Measurements from ENCODE around the gene AHCYL2. TPM values are rescaled to one million over a fixed set of nuclear protein-coding genes. Genes with fewer than 3 reads are reported as not detected.
A peak's percentile ranks its signal among the peaks of the same experiment; 100 is the strongest.

The AHCYL2 gene
- total RNA-seq, 1 experiment from 2014 or later = 17.0 TPM

GRCh38 chr7:129334473-129334872, 109.6 kb downstream of the AHCYL2 start:
- ChIA-PET RAD21 (ENCODE audit: low non-redundant PET in 1 of 2, low total read pairs in 2 of 2, uncharacterized antibody in 2 of 2, unreplicated experiment in 2 of 2) (no interaction called here), POLR2A (no interaction called here), CTCF (interaction anchor here (1.0 to 3.6 kb wide), 2 partner anchors 9 to 116 kb away, joined by 3 to 20 read pairs; no protein-coding TSS in a partner anchor)
- Histone ChIP-seq H4K20me1 (ENCODE audit: insufficient read depth) (no peaks in the 10 kb centered on the region), H3K9me2 (ENCODE audit: insufficient read depth) (no peaks in the 10 kb centered on the region), H3K4me3 (replicated peaks in 1 of 2; ENCODE audit: low read depth in 1 of 2, low read length in 2 of 2) (no peak overlapping the region), H2AFZ (ENCODE audit: low read depth, low read length, poor library complexity, severe bottlenecking) (no peak overlapping the region), H3K27ac (ENCODE audit: low read depth, low read length) (no peak overlapping the region), H3K9me3 (ENCODE audit: control insufficient read depth in 1 of 2, insufficient read depth in 1 of 2, low read depth in 1 of 2, low read length in 2 of 2) (no peaks in the 10 kb centered on the region), H3K36me3 (ENCODE audit: control insufficient read depth in 1 of 2, insufficient read depth in 2 of 2, low read length in 2 of 2) (no peaks in the 10 kb centered on the region), H3K4me2 (ENCODE audit: low read length) (no peak overlapping the region), H3K27me3 (ENCODE audit: insufficient read depth, low read length) (no peaks in the 10 kb centered on the region), H3K79me2 (ENCODE audit: insufficient read depth, low read length) (no peaks in the 10 kb centered on the region), H3K4me1 (ENCODE audit: control insufficient read depth in 1 of 2, insufficient read depth in 2 of 2, low read length in 2 of 2) (no peaks in the 10 kb centered on the region), H3K9ac (ENCODE audit: low read length) (no peak overlapping the region)
- no peak for DNase-seq (ENCODE audit: low read depth, low spot score)
- BruUV-seq (replicated peaks) = no TSS peak
- ATAC-seq = no peak; the same call in 1 of the 2 replicates
- intact Hi-C loops (cut with micrococcal nuclease) = no loop called here
- TF ChIP-seq, protein P1, sequence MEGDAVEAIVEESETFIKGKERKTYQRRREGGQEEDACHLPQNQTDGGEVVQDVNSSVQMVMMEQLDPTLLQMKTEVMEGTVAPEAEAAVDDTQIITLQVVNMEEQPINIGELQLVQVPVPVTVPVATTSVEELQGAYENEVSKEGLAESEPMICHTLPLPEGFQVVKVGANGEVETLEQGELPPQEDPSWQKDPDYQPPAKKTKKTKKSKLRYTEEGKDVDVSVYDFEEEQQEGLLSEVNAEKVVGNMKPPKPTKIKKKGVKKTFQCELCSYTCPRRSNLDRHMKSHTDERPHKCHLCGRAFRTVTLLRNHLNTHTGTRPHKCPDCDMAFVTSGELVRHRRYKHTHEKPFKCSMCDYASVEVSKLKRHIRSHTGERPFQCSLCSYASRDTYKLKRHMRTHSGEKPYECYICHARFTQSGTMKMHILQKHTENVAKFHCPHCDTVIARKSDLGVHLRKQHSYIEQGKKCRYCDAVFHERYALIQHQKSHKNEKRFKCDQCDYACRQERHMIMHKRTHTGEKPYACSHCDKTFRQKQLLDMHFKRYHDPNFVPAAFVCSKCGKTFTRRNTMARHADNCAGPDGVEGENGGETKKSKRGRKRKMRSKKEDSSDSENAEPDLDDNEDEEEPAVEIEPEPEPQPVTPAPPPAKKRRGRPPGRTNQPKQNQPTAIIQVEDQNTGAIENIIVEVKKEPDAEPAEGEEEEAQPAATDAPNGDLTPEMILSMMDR (IDR thresholded peaks at IDR 0.05 in 2 of 3, conservative IDR thresholded peaks at IDR 0.05 in 1 of 3; ENCODE audit: borderline replicate concordance in 1 of 3, insufficient read depth in 1 of 3, low read depth in 2 of 3, low read length in 2 of 3) = peak in 2 of 3 experiments; percentile 11 to 29; a peak in 1 of 6 replicates
- no peak for TF ChIP-seq JUND (IDR thresholded peaks at IDR 0.05)
- no peak for TF ChIP-seq SRF (IDR thresholded peaks at IDR 0.05; ENCODE audit: low read depth)
- no peak for TF ChIP-seq TCF7L2 (IDR thresholded peaks at IDR 0.05; ENCODE audit: borderline replicate concordance, extremely low read depth, insufficient read depth, insufficient read length)
- TF ChIP-seq SIN3A (IDR thresholded peaks at IDR 0.05; ENCODE audit: low read depth) = no peak
- TF ChIP-seq, protein P2, sequence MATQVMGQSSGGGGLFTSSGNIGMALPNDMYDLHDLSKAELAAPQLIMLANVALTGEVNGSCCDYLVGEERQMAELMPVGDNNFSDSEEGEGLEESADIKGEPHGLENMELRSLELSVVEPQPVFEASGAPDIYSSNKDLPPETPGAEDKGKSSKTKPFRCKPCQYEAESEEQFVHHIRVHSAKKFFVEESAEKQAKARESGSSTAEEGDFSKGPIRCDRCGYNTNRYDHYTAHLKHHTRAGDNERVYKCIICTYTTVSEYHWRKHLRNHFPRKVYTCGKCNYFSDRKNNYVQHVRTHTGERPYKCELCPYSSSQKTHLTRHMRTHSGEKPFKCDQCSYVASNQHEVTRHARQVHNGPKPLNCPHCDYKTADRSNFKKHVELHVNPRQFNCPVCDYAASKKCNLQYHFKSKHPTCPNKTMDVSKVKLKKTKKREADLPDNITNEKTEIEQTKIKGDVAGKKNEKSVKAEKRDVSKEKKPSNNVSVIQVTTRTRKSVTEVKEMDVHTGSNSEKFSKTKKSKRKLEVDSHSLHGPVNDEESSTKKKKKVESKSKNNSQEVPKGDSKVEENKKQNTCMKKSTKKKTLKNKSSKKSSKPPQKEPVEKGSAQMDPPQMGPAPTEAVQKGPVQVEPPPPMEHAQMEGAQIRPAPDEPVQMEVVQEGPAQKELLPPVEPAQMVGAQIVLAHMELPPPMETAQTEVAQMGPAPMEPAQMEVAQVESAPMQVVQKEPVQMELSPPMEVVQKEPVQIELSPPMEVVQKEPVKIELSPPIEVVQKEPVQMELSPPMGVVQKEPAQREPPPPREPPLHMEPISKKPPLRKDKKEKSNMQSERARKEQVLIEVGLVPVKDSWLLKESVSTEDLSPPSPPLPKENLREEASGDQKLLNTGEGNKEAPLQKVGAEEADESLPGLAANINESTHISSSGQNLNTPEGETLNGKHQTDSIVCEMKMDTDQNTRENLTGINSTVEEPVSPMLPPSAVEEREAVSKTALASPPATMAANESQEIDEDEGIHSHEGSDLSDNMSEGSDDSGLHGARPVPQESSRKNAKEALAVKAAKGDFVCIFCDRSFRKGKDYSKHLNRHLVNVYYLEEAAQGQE (IDR thresholded peaks at IDR 0.05; ENCODE audit: low read depth) = no peak
- no peak for TF ChIP-seq POLR2A (IDR thresholded peaks at IDR 0.05; ENCODE audit: borderline replicate concordance, extremely low read depth, insufficient read depth, insufficient read length)
- TF ChIP-seq CEBPB (IDR thresholded peaks at IDR 0.05; ENCODE audit: low read depth) = no peak
- no peak for TF ChIP-seq POLR2AphosphoS5 (IDR thresholded peaks at IDR 0.05; ENCODE audit: low read depth, low read length)
- no peak for TF ChIP-seq ZFX (IDR thresholded peaks at IDR 0.05)
- no peak for TF ChIP-seq EZH2 (IDR thresholded peaks at IDR 0.05)
- TF ChIP-seq ZNF274 (IDR thresholded peaks at IDR 0.05; ENCODE audit: low read depth, low read length) = no peak
- no peak for TF ChIP-seq ZBTB33 (IDR thresholded peaks at IDR 0.05; ENCODE audit: extremely low read depth, insufficient replicate concordance, low read length)
- TF ChIP-seq RAD21 (IDR thresholded peaks at IDR 0.05; ENCODE audit: low read depth) = peak; percentile 12; the same call in 1 of the 2 replicates
- no peak for TF ChIP-seq EGR1 (IDR thresholded peaks at IDR 0.05; ENCODE audit: low read depth)
- no peak for TF ChIP-seq SP1 (IDR thresholded peaks at IDR 0.05; ENCODE audit: low read depth)

Measured in HCT116 (cell line).